Measurements from ENCODE around the gene CHPT1.

GRCh38 chr12:101740980-101741379, 43.5 kb downstream of the CHPT1 start:
- TF ChIP-seq CTCF (IDR thresholded peaks at IDR 0.05) (no peak), POLR2A (IDR thresholded peaks at IDR 0.05) (no peak)
